ENCODE measurements around the gene GRM8. TPM values are rescaled to one million over a fixed set of nuclear protein-coding genes. Genes with fewer than 3 reads are reported as not detected.

Gene GRM8
- 0.09 TPM in 1 of 2 replicates, not detected in the other for total RNA-seq

DNA sequence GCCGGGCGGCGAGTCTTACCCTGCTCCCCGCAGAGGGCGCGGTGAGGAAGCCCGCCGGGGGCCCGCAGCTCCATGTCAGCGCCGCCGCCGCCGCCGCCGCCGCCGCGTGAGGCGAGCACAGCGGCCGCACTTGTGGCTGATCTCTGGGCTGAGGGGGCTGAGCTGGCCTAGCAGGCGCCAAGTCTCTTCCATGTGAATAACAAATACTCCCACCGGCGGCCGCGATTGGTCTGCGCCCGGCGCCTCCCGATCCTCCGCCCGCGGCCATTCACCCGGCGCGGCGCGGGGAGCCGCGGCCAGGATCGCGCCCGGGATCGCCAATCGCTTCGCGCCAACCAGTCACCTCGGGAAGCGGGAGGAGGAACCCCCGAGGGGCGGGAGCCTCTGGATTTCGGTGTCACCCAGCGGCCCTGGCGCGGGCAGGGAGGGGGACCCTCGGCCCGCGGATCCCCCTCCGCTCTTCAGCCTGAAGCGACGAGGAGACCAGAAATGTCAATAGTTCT lies at the start of gene GRM8:
Gene GRM8 (minus strand): TSS at position 164 of the 503 bp plus-strand sequence.
- peak; percentile 54 for DNase-seq

DNA sequence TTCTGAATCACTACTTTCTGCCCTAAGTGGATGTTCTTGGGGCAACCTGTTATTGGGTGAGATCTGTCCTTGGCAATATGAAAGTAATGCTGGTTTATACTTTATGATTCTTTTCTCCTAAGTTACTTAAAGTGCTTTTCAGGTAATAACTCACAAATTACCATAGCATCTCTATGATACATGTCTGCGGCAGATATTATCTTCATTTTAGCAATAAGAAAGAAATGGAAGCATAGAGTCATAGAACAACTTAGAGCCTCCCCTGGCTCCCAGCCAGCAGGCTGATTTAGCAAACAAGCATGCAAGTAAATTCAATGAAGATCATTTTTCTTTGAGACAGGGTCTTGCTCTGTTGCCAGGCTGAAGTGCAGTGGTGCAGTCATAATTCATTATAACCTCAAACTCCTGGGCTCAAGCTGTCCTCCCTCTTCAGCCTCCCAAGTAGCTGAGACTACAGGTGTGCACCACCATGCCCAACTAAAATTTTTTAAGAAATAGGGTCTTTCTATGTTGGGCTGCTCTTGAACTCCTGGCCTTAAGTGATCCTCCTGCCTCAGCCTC lies 38.1 kb upstream of the GRM8 start:
- no peak for DNase-seq

DNA sequence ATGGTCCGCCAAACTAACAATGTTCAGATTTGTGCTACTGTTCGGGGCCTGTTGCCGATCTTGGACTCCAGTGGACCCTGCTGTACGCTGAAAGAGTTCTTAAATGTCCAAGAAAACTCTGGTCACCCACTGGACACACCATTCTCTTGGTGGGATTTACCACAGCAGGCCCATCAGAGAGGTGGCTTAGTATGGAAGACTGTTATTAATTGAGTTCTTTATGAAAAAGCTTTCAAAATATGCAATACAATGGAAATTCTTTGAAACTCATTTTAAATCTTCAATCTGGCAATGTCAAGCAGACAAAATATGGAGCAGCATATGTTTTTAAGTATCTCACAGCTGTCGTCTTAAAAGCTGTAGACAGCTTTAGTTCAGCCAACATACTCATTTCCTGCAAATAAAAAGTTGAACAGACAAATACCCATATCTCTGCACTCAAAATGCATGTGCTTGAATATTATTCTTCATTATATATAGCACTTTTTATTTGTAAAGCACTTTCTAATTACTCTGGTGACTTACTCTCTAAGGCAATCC lies 37.4 kb upstream of the GRM8 start:
- DNase-seq = no peak

DNA sequence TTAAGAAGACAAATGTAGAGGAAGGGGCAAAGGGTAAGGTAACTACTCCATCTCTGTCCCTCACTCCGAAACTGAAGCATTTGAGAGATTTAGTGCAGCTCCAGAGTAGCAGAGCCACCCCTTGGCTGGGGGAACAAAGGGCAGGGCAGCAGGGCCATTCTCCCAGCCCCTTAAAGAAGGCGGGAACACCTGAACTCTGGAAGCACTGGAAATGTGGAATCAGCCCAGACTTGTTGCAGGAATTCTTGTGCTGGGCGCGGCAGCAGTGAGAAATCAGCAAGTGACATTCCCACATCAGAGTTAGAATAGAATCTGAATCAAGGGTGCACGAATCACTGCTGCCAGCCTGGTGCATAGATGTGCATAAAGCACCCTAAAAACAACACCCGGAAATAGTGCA lies 34.4 kb upstream of the GRM8 start:
- DNase-seq = no peak

DNA sequence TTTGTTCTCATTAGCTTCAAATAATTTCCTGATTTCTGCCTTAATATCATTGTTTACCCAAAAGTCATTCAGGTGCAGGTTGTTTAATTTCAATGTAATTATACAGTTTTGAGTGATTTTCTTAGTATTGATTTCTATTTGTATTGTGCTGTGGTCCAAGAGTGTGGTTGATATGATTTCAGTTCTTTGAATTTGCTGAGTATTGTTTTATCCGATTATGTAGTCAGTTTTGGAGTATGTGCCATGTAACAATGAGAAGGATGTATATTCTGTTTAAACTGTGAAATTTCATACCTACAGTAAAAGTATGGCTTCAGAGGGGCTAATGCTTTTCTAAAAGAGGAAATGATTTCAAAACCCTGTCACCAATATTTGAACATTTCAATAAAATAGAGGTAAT lies 17.4 kb upstream of the GRM8 start:
- DNase-seq = no peak

DNA sequence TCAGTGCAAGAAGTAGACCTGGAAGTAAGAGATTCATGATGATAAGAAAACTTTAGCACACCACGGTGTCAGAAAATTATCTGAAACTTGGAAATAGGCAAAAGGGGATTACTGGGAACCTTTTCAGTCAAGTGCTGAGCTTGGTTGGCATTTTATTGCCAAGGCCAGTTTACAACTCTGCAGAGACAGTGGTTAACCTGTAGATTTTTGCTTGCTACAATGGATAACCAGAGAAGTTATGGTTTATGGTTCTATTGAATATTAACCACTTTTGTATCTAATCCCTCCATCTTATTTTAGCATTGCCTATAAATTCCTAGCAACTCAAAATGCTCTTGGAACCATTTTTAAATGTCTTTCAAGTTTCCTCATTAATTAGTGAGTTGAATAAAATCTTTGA lies 13.3 kb upstream of the GRM8 start:
- no peak for DNase-seq

DNA sequence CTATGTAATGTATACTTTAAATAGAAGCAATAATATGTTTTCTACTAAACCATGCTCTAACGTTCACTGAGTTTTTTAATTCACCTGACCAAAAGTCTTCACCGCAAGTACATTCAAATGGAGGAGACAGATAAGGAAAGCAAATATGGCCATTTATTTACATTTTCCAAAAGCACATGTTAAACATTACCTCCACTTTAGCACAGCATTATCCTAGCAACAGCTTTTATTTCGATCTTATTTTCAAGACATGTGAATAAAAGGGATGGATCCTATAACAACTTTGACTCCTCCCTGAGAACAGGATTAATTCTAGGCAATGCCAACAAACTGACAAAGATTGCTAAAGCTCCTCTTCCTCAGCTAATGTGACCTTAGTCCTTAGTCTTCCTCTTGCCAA lies 11.5 kb upstream of the GRM8 start:
- DNase-seq = no peak

DNA sequence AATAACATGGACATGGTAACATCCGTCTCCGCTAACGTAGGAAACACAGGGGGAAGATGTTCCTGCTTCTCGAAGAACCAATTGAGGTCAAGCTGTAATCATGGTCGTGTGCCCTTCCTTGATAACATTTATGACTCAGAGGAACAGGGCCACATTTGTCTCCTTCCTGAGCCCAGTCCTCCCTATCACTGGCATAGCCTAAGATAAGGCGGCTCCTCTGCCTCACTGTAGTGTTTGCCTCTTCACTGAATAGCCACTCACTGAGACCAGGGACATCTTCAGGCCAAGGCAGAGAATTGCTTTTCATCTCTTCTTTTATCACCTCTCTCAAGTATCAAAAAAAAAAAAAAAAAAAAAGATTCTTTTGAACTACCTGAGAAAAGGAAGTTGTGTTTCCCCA lies 5.4 kb upstream of the GRM8 start:
- no peak for DNase-seq

DNA sequence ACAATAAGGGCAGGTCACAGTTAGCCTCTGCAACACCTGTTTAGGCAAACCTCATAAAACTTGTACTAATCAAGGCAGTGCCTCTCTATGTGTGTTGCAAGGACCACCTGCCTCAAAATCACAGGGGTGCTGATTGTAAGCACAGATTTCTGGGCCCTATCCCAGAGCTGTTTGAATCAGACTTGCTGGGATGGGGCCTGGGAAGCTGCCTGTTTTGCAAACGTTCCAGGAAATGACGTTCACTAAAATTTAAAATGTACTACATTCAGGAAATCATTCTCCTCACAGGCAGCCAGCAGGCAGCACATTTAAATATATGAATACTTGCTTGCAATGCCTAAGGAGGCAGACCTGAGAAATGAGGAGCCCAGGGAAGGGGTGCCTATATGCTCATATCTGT lies 4.3 kb upstream of the GRM8 start:
- DNase-seq = no peak

DNA sequence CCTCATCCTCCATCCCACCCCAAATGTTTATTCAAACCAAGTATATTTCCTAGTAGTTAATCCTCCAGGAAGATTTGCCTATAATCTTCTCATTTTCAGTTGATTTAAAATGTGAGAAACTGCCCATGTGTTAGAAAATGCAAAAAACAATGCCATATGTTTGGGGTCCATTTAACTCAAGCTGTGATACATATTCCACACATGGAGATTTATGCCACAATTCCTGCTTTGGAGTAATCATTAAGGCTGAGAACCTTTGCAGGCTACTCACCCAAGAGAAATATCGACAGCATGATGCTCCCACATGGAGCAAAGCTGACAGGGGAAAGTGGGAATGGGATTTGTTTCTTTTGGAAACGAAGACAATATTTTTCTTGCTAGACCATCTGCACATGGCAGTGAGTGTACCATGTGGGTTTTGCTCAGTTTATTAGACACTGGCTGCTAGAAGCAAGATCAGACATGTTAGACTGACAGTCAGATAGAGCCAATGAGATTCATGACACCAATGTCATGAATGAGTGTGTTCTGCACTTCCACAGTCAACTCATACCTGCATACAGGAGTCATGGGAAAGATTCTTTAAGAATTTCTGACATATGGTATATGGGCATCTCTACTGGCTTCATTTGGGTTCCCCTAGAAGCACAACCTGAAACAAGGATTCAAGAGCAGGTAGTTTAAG lies 3.4 kb upstream of the GRM8 start:
- DNase-seq = no peak

DNA sequence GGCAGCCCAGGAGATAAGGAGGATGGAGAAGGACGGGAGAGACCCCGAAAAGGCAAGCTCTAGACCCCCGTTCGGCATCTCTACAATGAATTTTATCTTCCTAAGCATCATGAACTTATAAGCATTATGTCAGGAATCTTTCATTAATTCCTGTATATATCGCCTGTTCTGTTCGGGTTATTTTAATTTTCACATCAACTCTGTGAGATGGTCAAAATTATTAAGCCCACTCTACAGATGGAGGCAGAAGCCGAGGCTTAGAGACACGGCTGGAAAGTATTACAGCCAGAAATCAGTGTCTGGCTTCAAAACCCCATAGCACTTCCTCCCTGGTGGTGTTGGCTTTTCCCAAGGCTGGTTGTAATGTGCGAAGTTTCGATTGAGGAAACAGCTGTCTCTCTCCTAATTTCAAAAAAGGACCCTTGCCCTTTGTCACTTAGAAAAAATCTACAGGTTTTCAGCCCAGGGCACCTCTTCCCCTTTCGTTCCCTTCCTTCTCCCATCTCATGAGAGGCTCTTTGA lies 1.5 kb upstream of the GRM8 start:
- no peak for DNase-seq

DNA sequence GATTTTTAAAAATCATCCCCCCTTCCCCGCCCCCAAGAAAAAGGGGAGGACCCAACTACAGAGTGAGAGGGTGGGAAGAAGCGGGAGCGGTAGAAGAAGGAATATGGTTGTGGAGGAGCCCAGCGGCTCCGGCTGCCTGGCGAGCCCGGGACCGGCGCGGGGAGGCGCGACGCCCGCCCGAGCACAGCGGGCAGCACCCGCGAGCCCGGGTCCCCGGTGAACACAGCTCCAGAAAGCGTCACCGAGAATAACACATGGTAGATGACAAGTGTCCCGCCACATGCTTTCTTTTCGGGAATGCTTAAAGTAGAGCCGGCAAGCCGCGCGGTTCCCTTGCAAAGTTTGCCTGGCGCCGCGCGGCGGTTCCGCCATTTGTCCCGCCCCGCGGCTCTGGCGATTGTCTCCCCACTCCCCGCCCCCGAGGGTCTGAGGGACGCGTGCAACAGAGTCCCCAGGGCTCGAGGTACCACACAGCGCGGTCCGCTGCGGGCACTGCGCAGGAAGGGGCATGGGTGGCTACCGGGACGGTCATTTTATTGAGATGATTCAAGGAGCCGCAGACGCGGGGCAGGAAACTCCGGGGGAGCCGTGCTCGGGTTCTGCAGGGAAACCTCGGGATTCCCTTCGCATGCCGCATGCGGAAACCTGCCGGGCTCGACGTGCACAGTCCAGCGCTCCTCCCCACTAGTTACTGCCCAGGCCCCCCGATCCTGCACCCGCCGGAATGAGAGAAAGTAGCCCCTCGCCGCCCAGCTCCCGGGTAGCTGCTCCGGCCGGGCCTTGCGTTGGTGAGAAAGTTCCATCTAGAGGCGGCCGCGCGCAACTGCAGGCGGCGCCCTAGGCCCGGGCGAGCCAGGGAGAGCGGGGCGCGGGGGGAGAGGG lies 781 bp upstream of the GRM8 start:
- peak; percentile 77 for DNase-seq

DNA sequence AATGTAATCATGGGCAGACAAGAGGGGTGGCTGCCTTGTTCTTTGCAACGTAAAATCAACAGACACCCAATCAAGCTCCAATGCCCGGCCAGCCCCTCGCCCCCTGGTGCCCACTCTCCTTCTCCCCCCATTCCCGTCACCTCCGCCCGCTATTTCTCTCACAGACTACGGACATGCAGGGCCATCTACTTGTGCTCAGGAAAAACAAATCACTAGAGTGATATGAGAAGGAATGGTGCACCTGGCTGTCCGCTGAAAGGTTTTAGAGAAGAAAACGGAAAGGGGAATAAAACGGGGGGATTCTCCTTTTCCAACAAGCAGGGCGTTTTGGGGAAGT lies 396 bp downstream of the GRM8 start:
- no peak for DNase-seq

DNA sequence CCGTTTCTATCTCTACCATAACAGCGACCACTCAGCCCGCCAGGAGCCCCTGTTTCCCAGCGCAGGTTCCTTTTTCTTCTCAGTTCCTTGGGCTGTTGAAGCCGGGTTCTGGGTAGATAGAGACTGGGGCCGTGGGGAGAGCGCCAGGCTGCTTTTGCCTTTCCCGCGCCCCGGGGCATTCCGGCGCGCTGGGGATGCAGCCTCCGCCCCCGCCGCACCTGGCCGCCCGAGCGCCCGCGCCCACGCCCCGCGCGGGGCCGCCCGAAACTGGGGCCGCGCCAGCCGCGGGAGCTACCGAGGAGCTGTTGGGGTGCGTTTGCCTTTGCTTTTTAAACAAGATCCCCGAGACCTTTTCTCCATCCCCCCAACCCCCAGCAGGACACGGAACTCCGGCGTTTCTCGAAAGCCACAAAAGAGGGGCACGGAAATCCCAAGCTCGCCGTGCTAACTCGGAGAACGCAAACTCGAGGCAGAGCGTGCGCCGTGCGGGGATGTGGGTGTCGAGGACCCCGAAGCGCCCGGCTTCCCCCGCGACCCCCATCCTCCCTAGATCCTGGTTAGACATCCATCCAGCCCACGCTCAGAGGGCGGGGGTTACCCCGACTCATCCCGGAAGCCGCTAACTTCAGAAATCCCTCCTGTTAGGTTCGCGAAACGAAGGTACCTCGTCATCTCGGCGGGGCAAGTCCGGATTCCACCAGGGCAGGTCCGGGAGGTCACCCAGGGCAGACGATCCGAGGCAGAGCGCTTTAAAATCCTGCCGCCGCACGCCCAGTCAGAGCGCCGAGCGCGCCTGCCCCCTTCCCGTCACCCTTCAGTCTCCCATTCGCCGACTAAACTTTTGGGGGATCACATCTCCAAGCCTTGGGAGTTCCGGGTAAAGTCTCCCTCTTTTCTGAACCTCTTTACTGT lies 1.0 kb downstream of the GRM8 start:
- DNase-seq = peak; percentile 3

DNA sequence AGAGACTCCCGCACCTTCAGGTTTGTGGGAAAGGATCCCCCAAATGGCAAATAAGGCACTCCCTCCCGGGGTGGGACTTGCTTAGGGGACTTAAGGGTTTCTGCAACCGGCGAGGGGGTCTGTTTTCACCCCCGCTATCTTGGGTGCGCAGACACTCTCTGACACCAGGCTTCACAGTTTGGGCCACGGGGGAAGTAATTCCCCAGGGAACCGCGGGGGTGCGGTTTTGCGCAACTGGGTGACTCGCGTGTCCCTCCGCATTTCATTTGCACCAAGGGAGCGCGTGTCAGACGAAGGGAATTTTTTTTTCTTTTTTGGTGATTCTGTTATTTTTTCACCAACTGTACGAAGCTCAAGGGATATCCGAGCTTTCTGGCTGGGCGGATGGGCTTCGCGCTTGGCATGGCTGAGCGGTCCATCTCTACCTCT lies 1.7 kb downstream of the GRM8 start:
- no peak for DNase-seq

DNA sequence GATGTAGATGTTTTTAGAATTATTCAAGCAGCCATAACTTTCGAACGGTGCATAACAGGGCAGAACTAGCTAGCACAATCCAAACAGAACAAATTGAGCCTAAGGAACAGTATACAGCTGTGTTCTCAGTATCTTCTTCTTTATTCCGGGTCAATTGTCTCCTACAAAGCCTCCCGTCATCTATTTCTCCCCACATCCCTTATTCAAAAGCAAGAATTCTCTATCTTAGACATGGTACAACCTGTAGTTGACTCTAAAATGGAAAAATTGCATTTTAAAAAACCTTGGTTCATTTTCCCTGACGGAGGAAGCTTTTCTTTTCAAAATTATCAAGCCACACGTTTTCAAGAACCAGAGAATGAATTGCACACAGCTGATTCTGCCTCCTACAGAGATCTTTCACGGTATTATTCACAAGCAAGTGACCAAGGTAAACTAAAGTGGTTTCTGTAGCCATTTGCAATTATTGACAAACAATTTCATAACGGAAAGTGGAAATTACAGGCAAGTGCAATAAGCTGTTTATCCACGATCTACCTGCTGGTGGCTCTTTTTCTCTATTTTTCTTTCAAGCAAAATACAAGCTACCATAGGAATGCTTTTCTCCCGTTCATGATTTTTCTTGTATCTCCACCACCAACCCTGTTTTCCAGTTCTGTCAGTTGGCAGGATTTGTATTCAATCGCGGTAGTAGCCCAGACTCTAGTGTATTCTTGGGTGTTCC lies 2.3 kb downstream of the GRM8 start:
- no peak for DNase-seq

DNA sequence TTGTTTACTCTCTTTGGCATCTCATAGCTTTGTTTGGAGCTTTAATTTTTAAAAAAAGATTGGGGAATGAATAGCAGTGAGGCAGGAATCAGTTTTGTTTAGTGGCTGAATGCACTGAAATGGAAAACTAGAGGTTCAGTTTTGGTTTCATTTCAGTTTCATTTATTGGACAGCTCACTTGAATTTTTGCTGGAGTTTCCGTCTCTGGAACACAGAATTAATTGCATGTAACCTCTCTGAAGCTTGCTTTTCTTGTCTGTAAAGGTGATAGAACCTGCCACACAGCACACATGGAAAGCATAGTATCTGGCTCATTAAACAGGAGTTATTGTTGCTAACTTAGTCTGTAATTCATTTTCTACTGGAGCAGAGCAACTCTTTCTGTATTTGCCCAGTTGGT lies 7.1 kb downstream of the GRM8 start:
- no peak for DNase-seq

DNA sequence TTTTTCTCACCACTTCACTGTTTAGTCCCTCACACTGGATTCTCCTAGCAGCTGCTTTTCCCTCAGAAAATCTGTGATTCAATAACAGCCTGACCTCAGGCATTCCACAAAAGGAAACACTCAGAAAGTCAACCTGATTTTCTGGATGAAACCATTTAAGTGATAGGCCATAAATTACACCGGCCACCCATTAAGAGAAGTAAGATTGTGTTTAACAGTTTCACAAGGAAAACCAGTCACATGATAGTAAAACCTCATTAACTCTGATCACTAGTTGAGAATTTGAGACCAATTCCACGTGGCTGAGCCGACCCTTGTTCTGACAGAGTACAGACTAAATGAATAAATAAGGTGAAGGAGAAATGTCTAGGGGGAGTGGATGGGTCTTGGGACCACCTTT lies 7.7 kb downstream of the GRM8 start:
- DNase-seq = no peak

DNA sequence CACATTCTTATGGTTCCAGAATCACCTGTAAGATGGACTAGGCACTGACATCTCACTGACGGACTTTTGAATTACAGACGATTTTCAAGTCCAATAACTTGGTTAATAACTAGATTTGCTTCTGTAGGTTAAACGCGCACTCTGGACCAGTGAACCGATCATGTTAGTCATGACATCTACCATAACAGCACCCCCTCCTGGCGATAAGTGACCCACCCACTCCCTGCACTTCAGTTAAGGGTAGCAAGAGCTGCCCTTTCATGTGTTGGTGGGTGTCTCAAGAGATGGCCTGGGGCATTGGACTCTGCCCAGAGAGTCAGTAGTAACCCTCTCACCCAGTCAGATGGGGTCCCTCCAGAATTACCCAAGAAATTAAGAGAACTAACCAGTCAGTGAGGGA lies 12.9 kb downstream of the GRM8 start:
- no peak for DNase-seq

DNA sequence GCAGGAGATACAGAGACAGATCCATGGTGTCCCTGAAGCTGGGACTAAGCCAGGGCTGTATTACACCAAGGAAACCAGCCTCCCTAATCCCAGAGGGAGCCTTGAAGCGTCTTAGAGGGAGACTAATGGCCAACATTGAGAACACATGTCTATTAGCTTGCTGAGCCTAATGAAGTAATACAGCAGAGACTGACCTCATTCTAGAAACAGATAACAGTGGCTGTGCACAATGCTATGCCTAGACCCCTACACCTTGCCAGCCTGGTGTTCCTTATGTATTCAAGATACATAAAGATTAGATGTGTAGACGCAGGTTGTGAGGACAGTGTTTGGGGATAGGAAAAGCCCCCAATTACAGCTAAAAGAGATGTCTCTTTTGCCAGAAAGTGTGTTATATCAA lies 19.1 kb downstream of the GRM8 start:
- DNase-seq = no peak

DNA sequence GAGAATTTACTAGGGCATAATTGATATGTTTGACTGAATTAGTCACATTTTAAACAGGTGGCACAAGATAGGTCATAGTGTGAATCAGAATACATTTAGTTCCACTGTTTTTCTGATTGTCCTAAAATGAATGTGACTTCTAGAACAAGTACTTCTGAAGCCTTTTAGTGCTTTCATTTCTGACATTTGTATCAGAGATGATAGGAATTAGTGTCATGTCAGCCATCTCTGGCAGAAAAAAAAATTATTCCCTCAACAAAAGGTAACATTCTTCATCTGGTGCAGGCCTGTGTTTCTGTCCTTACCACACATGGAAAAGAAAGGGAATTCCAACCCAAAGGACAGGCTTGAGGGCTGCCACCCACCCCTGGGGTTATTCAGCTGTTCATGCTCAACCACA lies 21.3 kb downstream of the GRM8 start:
- DNase-seq = no peak

All from dermis blood vessel endothelial cell (primary cell).